ENCODE results near the gene COL28A1.

- TF ChIP-seq, protein P1, sequence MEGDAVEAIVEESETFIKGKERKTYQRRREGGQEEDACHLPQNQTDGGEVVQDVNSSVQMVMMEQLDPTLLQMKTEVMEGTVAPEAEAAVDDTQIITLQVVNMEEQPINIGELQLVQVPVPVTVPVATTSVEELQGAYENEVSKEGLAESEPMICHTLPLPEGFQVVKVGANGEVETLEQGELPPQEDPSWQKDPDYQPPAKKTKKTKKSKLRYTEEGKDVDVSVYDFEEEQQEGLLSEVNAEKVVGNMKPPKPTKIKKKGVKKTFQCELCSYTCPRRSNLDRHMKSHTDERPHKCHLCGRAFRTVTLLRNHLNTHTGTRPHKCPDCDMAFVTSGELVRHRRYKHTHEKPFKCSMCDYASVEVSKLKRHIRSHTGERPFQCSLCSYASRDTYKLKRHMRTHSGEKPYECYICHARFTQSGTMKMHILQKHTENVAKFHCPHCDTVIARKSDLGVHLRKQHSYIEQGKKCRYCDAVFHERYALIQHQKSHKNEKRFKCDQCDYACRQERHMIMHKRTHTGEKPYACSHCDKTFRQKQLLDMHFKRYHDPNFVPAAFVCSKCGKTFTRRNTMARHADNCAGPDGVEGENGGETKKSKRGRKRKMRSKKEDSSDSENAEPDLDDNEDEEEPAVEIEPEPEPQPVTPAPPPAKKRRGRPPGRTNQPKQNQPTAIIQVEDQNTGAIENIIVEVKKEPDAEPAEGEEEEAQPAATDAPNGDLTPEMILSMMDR (IDR thresholded peaks at IDR 0.05) = no peak
- TF ChIP-seq POLR2A (IDR thresholded peaks at IDR 0.05) = no peak
These were observed 130.2 kb downstream of the COL28A1 start for GRCh38 chr7:7405461-7405860.
